ENCODE data around the gene EVL.

GRCh38 chr14:100034961-100035500 lies 30.2 kb upstream of the EVL start:
- TF ChIP-seq CTCF (IDR thresholded peaks at IDR 0.05) (no peak), POLR2A (IDR thresholded peaks at IDR 0.05) (no peak), POLR2AphosphoS5 (IDR thresholded peaks at IDR 0.05) (no peak)

Measured in prostate gland (tissue), 2 donors.